Measurements from ENCODE around the gene ENDOD1.

GRCh38 chr11:95058621-95059020 lies 31.0 kb upstream of the ENDOD1 start:
- TF ChIP-seq EZH2 (IDR thresholded peaks at IDR 0.05; ENCODE audit: low read depth, unreplicated experiment), result no peak
- TF ChIP-seq POLR2AphosphoS5 (IDR thresholded peaks at IDR 0.05; ENCODE audit: low read depth), result no peak
- TF ChIP-seq, protein P1, sequence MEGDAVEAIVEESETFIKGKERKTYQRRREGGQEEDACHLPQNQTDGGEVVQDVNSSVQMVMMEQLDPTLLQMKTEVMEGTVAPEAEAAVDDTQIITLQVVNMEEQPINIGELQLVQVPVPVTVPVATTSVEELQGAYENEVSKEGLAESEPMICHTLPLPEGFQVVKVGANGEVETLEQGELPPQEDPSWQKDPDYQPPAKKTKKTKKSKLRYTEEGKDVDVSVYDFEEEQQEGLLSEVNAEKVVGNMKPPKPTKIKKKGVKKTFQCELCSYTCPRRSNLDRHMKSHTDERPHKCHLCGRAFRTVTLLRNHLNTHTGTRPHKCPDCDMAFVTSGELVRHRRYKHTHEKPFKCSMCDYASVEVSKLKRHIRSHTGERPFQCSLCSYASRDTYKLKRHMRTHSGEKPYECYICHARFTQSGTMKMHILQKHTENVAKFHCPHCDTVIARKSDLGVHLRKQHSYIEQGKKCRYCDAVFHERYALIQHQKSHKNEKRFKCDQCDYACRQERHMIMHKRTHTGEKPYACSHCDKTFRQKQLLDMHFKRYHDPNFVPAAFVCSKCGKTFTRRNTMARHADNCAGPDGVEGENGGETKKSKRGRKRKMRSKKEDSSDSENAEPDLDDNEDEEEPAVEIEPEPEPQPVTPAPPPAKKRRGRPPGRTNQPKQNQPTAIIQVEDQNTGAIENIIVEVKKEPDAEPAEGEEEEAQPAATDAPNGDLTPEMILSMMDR (conservative IDR thresholded peaks at IDR 0.05; ENCODE audit: low read depth in 2 of 2), result no peak
- TF ChIP-seq ZNF114 (CRISPR knock-in tag; IDR thresholded peaks at IDR 0.05), result no peak
- TF ChIP-seq, protein P2, sequence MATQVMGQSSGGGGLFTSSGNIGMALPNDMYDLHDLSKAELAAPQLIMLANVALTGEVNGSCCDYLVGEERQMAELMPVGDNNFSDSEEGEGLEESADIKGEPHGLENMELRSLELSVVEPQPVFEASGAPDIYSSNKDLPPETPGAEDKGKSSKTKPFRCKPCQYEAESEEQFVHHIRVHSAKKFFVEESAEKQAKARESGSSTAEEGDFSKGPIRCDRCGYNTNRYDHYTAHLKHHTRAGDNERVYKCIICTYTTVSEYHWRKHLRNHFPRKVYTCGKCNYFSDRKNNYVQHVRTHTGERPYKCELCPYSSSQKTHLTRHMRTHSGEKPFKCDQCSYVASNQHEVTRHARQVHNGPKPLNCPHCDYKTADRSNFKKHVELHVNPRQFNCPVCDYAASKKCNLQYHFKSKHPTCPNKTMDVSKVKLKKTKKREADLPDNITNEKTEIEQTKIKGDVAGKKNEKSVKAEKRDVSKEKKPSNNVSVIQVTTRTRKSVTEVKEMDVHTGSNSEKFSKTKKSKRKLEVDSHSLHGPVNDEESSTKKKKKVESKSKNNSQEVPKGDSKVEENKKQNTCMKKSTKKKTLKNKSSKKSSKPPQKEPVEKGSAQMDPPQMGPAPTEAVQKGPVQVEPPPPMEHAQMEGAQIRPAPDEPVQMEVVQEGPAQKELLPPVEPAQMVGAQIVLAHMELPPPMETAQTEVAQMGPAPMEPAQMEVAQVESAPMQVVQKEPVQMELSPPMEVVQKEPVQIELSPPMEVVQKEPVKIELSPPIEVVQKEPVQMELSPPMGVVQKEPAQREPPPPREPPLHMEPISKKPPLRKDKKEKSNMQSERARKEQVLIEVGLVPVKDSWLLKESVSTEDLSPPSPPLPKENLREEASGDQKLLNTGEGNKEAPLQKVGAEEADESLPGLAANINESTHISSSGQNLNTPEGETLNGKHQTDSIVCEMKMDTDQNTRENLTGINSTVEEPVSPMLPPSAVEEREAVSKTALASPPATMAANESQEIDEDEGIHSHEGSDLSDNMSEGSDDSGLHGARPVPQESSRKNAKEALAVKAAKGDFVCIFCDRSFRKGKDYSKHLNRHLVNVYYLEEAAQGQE (IDR thresholded peaks at IDR 0.05; ENCODE audit: unreplicated experiment), result no peak
